Measurements from ENCODE around the gene SRPRA.

SRPRA gene

GRCh38 chr11:126307706-126308105, 39.0 kb upstream of the SRPRA start:
- Histone ChIP-seq H3K36me3 (ENCODE audit: control insufficient read depth in 2 of 2, insufficient read depth in 1 of 2, low read length in 2 of 2) (peaks cover 0 to 3% of the 10 kb centered on the region in 2 experiments; a peak in 1 of 3 replicates), H3K27ac (ENCODE audit: extremely low read depth, low read depth, low read length) (no peak overlapping the region), H3K4me3 (ENCODE audit: low read depth, low read length) (no peak overlapping the region), H3K9me3 (ENCODE audit: control insufficient read depth, insufficient read depth, low read depth, low read length) (no peaks in the 10 kb centered on the region), H3K4me1 (ENCODE audit: control insufficient read depth, insufficient read depth, low read length) (no peaks in the 10 kb centered on the region)
- TF ChIP-seq BCL11B (tag by site-specific recombination; IDR thresholded peaks at IDR 0.05; ENCODE audit: low read depth) = no peak
- TF ChIP-seq ZNF654 (tag by site-specific recombination; IDR thresholded peaks at IDR 0.05; ENCODE audit: low read depth) = peak; percentile 53
- ChIA-PET POLR2A (no interaction called here), CTCF (interaction anchor here (0.6 to 6.9 kb wide), 9 partner anchors 8 to 895 kb away, joined by 3 to 69 read pairs (median 4); no protein-coding TSS in a partner anchor)

GRCh38 chr11:126305699-126306098, 37.0 kb upstream of the SRPRA start:
- Histone ChIP-seq H3K36me3 (ENCODE audit: control insufficient read depth in 2 of 2, insufficient read depth in 1 of 2, low read length in 2 of 2) (peaks cover 0 to 10% of the 10 kb centered on the region in 2 experiments; a peak in 2 of 3 replicates), H3K27ac (ENCODE audit: extremely low read depth, low read depth, low read length) (no peak overlapping the region), H3K4me1 (ENCODE audit: control insufficient read depth, insufficient read depth, low read length) (no peaks in the 10 kb centered on the region), H3K4me3 (ENCODE audit: low read depth, low read length) (no peak overlapping the region), H3K9me3 (ENCODE audit: control insufficient read depth, insufficient read depth, low read depth, low read length) (no peaks in the 10 kb centered on the region)
- CTCF ChIA-PET = no interaction called here
- TF ChIP-seq TRIM28 (IDR thresholded peaks at IDR 0.05; ENCODE audit: borderline replicate concordance, low read length) = no peak
- no peak for TF ChIP-seq ZNF140 (tag by site-specific recombination; IDR thresholded peaks at IDR 0.05)
- no peak for TF ChIP-seq MYNN (tag by site-specific recombination; IDR thresholded peaks at IDR 0.05; ENCODE audit: borderline replicate concordance)
- no peak for TF ChIP-seq ZNF24 (tag by site-specific recombination; IDR thresholded peaks at IDR 0.05)
- no peak for TF ChIP-seq EGR2 (tag by site-specific recombination; IDR thresholded peaks at IDR 0.05; ENCODE audit: low read depth)
- TF ChIP-seq SCRT2 (tag by site-specific recombination; IDR thresholded peaks at IDR 0.05) = peak; percentile 84
- TF ChIP-seq GFI1B (tag by site-specific recombination; IDR thresholded peaks at IDR 0.05) = no peak
- no peak for TF ChIP-seq ZNF664 (tag by site-specific recombination; IDR thresholded peaks at IDR 0.05)
- no peak for TF ChIP-seq ZNF585B (tag by site-specific recombination; IDR thresholded peaks at IDR 0.05)
- TF ChIP-seq ZNF529 (tag by site-specific recombination; IDR thresholded peaks at IDR 0.05; ENCODE audit: insufficient replicate concordance) = no peak
- no peak for TF ChIP-seq ZNF366 (tag by site-specific recombination; conservative IDR thresholded peaks at IDR 0.05)
- TF ChIP-seq SCRT1 (tag by site-specific recombination; IDR thresholded peaks at IDR 0.05; ENCODE audit: borderline replicate concordance) = peak; percentile 53; the same call in 1 of the 2 replicates
- no peak for TF ChIP-seq ZEB2 (tag by site-specific recombination; IDR thresholded peaks at IDR 0.05)
- TF ChIP-seq YY2 (tag by site-specific recombination; IDR thresholded peaks at IDR 0.05) = no peak
- TF ChIP-seq ZNF560 (tag by site-specific recombination; IDR thresholded peaks at IDR 0.05; ENCODE audit: borderline replicate concordance) = no peak
- TF ChIP-seq, protein P1, sequence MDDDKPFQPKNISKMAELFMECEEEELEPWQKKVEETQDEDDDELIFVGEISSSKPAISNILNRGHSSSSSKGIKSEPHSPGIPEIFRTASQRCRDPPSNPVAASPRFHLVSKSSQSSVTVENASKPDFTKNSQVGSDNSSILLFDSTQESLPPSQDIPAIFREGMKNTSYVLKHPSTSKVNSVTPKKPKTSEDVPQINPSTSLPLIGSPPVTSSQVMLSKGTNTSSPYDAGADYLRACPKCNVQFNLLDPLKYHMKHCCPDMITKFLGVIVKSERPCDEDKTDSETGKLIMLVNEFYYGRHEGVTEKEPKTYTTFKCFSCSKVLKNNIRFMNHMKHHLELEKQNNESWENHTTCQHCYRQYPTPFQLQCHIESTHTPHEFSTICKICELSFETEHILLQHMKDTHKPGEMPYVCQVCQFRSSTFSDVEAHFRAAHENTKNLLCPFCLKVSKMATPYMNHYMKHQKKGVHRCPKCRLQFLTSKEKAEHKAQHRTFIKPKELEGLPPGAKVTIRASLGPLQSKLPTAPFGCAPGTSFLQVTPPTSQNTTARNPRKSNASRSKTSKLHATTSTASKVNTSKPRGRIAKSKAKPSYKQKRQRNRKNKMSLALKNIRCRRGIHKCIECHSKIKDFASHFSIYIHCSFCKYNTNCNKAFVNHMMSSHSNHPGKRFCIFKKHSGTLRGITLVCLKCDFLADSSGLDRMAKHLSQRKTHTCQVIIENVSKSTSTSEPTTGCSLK (tag by site-specific recombination; IDR thresholded peaks at IDR 0.05) = no peak
- POLR2A ChIA-PET = no interaction called here

- CTCF ChIA-PET = interaction anchor here (0.6 to 0.9 kb wide), 3 partner anchors 14 to 434 kb away, joined by 3 to 4 read pairs (median 4); no protein-coding TSS in a partner anchor
- no peak for TF ChIP-seq ZNF211 (tag by site-specific recombination; IDR thresholded peaks at IDR 0.05; ENCODE audit: low read depth)
- no peak for TF ChIP-seq ZNF768 (tag by site-specific recombination; IDR thresholded peaks at IDR 0.05)
- 0 out of 2 replicates have a peak, but pooled peaks have one; percentile 11 for TF ChIP-seq PRDM10 (tag by site-specific recombination; IDR thresholded peaks at IDR 0.05)
- TF ChIP-seq ZNF544 (tag by site-specific recombination; IDR thresholded peaks at IDR 0.05) = no peak
- no peak for TF ChIP-seq ZNF138 (tag by site-specific recombination; IDR thresholded peaks at IDR 0.05; ENCODE audit: borderline replicate concordance)
- no peak for TF ChIP-seq ZNF302 (tag by site-specific recombination; IDR thresholded peaks at IDR 0.05; ENCODE audit: low read depth)
- TF ChIP-seq, protein P2, sequence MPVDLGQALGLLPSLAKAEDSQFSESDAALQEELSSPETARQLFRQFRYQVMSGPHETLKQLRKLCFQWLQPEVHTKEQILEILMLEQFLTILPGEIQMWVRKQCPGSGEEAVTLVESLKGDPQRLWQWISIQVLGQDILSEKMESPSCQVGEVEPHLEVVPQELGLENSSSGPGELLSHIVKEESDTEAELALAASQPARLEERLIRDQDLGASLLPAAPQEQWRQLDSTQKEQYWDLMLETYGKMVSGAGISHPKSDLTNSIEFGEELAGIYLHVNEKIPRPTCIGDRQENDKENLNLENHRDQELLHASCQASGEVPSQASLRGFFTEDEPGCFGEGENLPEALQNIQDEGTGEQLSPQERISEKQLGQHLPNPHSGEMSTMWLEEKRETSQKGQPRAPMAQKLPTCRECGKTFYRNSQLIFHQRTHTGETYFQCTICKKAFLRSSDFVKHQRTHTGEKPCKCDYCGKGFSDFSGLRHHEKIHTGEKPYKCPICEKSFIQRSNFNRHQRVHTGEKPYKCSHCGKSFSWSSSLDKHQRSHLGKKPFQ (tag by site-specific recombination; IDR thresholded peaks at IDR 0.05) = no peak
Observed at GRCh38 chr11:126304457-126305075, 35.9 kb upstream of the SRPRA start.

More at GRCh38 chr11:126304457-126305075, 35.9 kb upstream of the SRPRA start:
- H3K27ac ChIP-seq (ENCODE audit: extremely low read depth, low read depth, low read length) = no peak overlapping the region; the same call in 1 of the 2 replicates
- peaks cover 0 to 13% of the 10 kb centered on the region in 2 experiments; a peak in 2 of 3 replicates for H3K36me3 ChIP-seq (ENCODE audit: control insufficient read depth in 2 of 2, insufficient read depth in 1 of 2, low read length in 2 of 2)
- no peaks in the 10 kb centered on the region for H3K4me1 ChIP-seq (ENCODE audit: control insufficient read depth, insufficient read depth, low read length)
- peak overlapping the region; percentile 78 for H3K4me3 ChIP-seq (ENCODE audit: low read depth, low read length)
- H3K9me3 ChIP-seq (ENCODE audit: control insufficient read depth, insufficient read depth, low read depth, low read length) = no peaks in the 10 kb centered on the region
- POLR2A ChIA-PET = interaction anchor here (0.6 to 1.4 kb wide), 7 partner anchors 12 to 252 kb away, joined by 3 to 6 read pairs (median 3); partner anchors contain the start of genes FOXRED1, SRPRA and ST3GAL4

All from HEK293 (cell line).